GM19372 (cell line): Measurements from ENCODE around the gene LGMN.
A peak's percentile ranks its signal among the peaks of the same experiment; 100 is the strongest.
"Not testable (repeated sequence)": the region's sequence is repeated elsewhere in the genome, so short reads cannot be mapped to it uniquely, and the experiment has no call there.

ENCODE experiments used
- ATAC-seq: cut with Tn5 transposase; IDR thresholded peaks from one replicate; pipeline ENCODE4 v1.9.1; 2021; ENCODE audit warnings: mild to moderate bottlenecking, low read depth, moderate library complexity; ENCODE audit not compliant: unreplicated experiment

Gene LGMN

GRCh38 chr14:92729634-92730358, 18.6 kb downstream of the LGMN start:
- peak; percentile 67 for ATAC-seq

- ATAC-seq: no peak
Observed at GRCh38 chr14:92728759-92729364, 19.6 kb downstream of the LGMN start.

- no peak for ATAC-seq
Observed at GRCh38 chr14:92726933-92727262, 21.5 kb downstream of the LGMN start.

- ATAC-seq: no peak
Observed at GRCh38 chr14:92726135-92726932, 22.1 kb downstream of the LGMN start.

GRCh38 chr14:92724516-92725340, 23.7 kb downstream of the LGMN start:
- no peak for ATAC-seq

GRCh38 chr14:92719890-92720323, 28.5 kb downstream of the LGMN start:
- ATAC-seq: no peak

GRCh38 chr14:92719421-92719820, 29.0 kb downstream of the LGMN start:
- ATAC-seq: no peak

GRCh38 chr14:92718664-92719063, 29.8 kb downstream of the LGMN start:
- ATAC-seq: no peak

GRCh38 chr14:92717571-92718042, 30.8 kb downstream of the LGMN start:
- no peak for ATAC-seq

- ATAC-seq: no peak
Observed at GRCh38 chr14:92716131-92716530, 32.3 kb downstream of the LGMN start.

- not testable (repeated sequence) for ATAC-seq
Observed at GRCh38 chr14:92714739-92715307, 33.6 kb downstream of the LGMN start.

GRCh38 chr14:92712654-92713051, 35.8 kb downstream of the LGMN start:
- no peak for ATAC-seq

GRCh38 chr14:92711976-92712653, 36.3 kb downstream of the LGMN start:
- no peak for ATAC-seq

- no peak for ATAC-seq
Observed at GRCh38 chr14:92710001-92710341, 38.5 kb downstream of the LGMN start.

GRCh38 chr14:92709340-92710000, 39.0 kb downstream of the LGMN start:
- no peak for ATAC-seq

GRCh38 chr14:92706386-92706785, 42.0 kb downstream of the LGMN start:
- no peak for ATAC-seq

GRCh38 chr14:92704821-92705220, 43.6 kb downstream of the LGMN start:
- no peak for ATAC-seq

- peak; percentile 83 for ATAC-seq
Observed at GRCh38 chr14:92704036-92704804, 44.2 kb downstream of the LGMN start.

GRCh38 chr14:92703516-92703915, 44.9 kb downstream of the LGMN start:
- no peak for ATAC-seq
